ENCODE data around the gene NDUFS7.
"Not testable (repeated sequence)": the region's sequence is repeated elsewhere in the genome, so short reads cannot be mapped to it uniquely, and the experiment has no call there.

NDUFS7 gene

GRCh38 chr19:1420085-1420484 is 36.4 kb downstream of the NDUFS7 start:
- DNase-seq = not testable (repeated sequence)

GRCh38 chr19:1420590-1420989 is 36.9 kb downstream of the NDUFS7 start:
- no peak for DNase-seq

- DNase-seq = no peak
Measured at GRCh38 chr19:1421218-1421957, 37.7 kb downstream of the NDUFS7 start.

- no peak for DNase-seq
Measured at GRCh38 chr19:1421958-1422305, 38.2 kb downstream of the NDUFS7 start.

- no peak for DNase-seq
Measured at GRCh38 chr19:1422360-1422759, 38.7 kb downstream of the NDUFS7 start.

- DNase-seq = no peak
Measured at GRCh38 chr19:1422943-1423342, 39.2 kb downstream of the NDUFS7 start.

GRCh38 chr19:1423436-1424191 is 39.9 kb downstream of the NDUFS7 start:
- DNase-seq = no peak

GRCh38 chr19:1424192-1424955 is 40.7 kb downstream of the NDUFS7 start:
- no peak for DNase-seq

- DNase-seq = no peak
Measured at GRCh38 chr19:1425102-1425837, 41.6 kb downstream of the NDUFS7 start.

GRCh38 chr19:1425902-1426301 is 42.2 kb downstream of the NDUFS7 start:
- no peak for DNase-seq

- no peak for DNase-seq
Measured at GRCh38 chr19:1426736-1427135, 43.0 kb downstream of the NDUFS7 start.

- DNase-seq = no peak
Measured at GRCh38 chr19:1427221-1427920, 43.7 kb downstream of the NDUFS7 start.

- DNase-seq = no peak
Measured at GRCh38 chr19:1428738-1429391, 45.2 kb downstream of the NDUFS7 start.

- DNase-seq = no peak
Measured at GRCh38 chr19:1429750-1430149, 46.0 kb downstream of the NDUFS7 start.

GRCh38 chr19:1430246-1430645 is 46.5 kb downstream of the NDUFS7 start:
- DNase-seq = no peak

- DNase-seq = no peak
Measured at GRCh38 chr19:1431759-1432506, 48.2 kb downstream of the NDUFS7 start.

GRCh38 chr19:1432507-1432887 is 48.8 kb downstream of the NDUFS7 start:
- no peak for DNase-seq

- no peak for DNase-seq
Measured at GRCh38 chr19:1433119-1434039, 49.7 kb downstream of the NDUFS7 start.

GRCh38 chr19:1434040-1434366 is 50.3 kb downstream of the NDUFS7 start:
- no peak for DNase-seq

- no peak for DNase-seq
Measured at GRCh38 chr19:1434577-1435060, 50.9 kb downstream of the NDUFS7 start.
